ENCODE results near the gene NCAM2.

- TF ChIP-seq CTCF (IDR thresholded peaks at IDR 0.05) (no peak), POLR2A (IDR thresholded peaks at IDR 0.05) (no peak), EP300 (IDR thresholded peaks at IDR 0.05) (no peak)
Measured at GRCh38 chr21:21309510-21309909, 311.3 kb downstream of the NCAM2 start.

All from ovary (tissue), 3 donors.